Transverse colon (tissue), 4 donors: ENCODE data around the gene ARFIP1. TPM values are rescaled to one million over a fixed set of nuclear protein-coding genes. Genes with fewer than 3 reads are reported as not detected.

Experiments
- DNase-seq: peaks from one replicate; pipeline ENCODE4 v3.0.0-alpha.2; 2019
- H3K27ac ChIP-seq, 4 donors: fragments of 200-600 bp; sonication (generic); 2 replicates each; pipeline ENCODE4 v1.5.1; 2016 to 2018; ENCODE audit warnings: inconsistent platforms in 4 of 4
- H3K27me3 ChIP-seq: fragments of 200-600 bp; sonication (generic); 2 replicates; pipeline ENCODE4 v1.5.1; 2017; ENCODE audit warnings: inconsistent platforms
- H3K36me3 ChIP-seq, 4 donors: fragments of 200-600 bp; sonication (generic); 2 replicates each; pipeline ENCODE4 v1.5.1; 2017 to 2019; ENCODE audit warnings: inconsistent platforms in 4 of 4
- H3K4me1 ChIP-seq, 4 donors: fragments of 200-600 bp; sonication (generic); 2 replicates each; pipeline ENCODE4 v1.5.1; 2017 to 2020; ENCODE audit warnings: inconsistent platforms in 4 of 4
- H3K4me3 ChIP-seq, 4 donors: fragments of 200-600 bp; sonication (generic); 1 replicate in 1 of 4; 2 replicates in 3 of 4; pipeline versions ENCODE4 v1.5.1 to v1.6.1; 2017 to 2019; ENCODE audit warnings: inconsistent platforms in 4 of 4
- H3K9me3 ChIP-seq, 2 donors: fragments of 200-600 bp; sonication (generic); 2 replicates each; pipeline ENCODE4 v1.5.1; 2017 to 2019; ENCODE audit warnings: inconsistent platforms in 2 of 2
- EP300 ChIP-seq: sonication (generic); formaldehyde crosslinking; IDR thresholded peaks from one replicate; pipeline ENCODE4 v1.6.1; 2017; ENCODE audit warnings: antibody characterized with exemption, low read depth
- POLR2A ChIP-seq: fragments of 450-650 bp; IDR thresholded peaks from one replicate; pipeline ENCODE4 v1.6.1; 2016; ENCODE audit warnings: antibody characterized with exemption, mild to moderate bottlenecking, moderate library complexity
- POLR2AphosphoS5 ChIP-seq, 3 donors: sonication (generic); formaldehyde crosslinking; IDR thresholded peaks; one replicate each; pipeline ENCODE4 v1.6.1; 2016; ENCODE audit warnings: antibody characterized with exemption in 3 of 3
- WGBS, 2 donors: methylation state at CpG; one replicate each; pipeline ENCODE4 v1.1.5; 2018; ENCODE audit warnings: low coverage in 1 of 2; 5-methylcytosine and 5-hydroxymethylcytosine counted together
- in situ Hi-C, 4 donors: fragments of 200-750 bp; cut with MboI; loops; one replicate each; pipeline versions ENCODE4 v1.15.0 to v1.15.1; 2017; ENCODE audit warnings: low sequenced_read_pairs in 3 of 4, low pct_ligation_motif_present in 1 of 4, low pct_unique_long_range_greater_than_20kb in 1 of 4
- intact Hi-C: fragments of 100-400 bp; cut with DNase I; formaldehyde crosslinking; loops from one replicate; pipeline ENCODE4 v1.15.1; 2023; ENCODE audit warnings: low total_unique reads
- total RNA-seq, 4 donors: library from RNA; depleted of rRNA; stranded (reverse); fragments of >200 nt; gene quantifications; one replicate each; pipeline ENCODE4 v1.1.0, GENCODE V29; 2016
- TF ChIP-seq, protein P1 (sequence below), 5 experiments: fragments of 200-600 bp in 3 of 5; fragments of 450-650 bp in 2 of 5; sonication (generic) in 3 of 5; IDR thresholded peaks; 1 replicate in 2 of 5; 2 replicates in 3 of 5; pipeline ENCODE4 v1.5.1; 2016 to 2017; ENCODE audit warnings: antibody characterized with exemption in 5 of 5, inconsistent platforms in 3 of 5, mild to moderate bottlenecking in 2 of 5, moderate library complexity in 1 of 5

ARFIP1 gene
- total RNA-seq, 4 donors from 2014 or later: 35.0 to 115 (median 46.2) TPM

DNA sequence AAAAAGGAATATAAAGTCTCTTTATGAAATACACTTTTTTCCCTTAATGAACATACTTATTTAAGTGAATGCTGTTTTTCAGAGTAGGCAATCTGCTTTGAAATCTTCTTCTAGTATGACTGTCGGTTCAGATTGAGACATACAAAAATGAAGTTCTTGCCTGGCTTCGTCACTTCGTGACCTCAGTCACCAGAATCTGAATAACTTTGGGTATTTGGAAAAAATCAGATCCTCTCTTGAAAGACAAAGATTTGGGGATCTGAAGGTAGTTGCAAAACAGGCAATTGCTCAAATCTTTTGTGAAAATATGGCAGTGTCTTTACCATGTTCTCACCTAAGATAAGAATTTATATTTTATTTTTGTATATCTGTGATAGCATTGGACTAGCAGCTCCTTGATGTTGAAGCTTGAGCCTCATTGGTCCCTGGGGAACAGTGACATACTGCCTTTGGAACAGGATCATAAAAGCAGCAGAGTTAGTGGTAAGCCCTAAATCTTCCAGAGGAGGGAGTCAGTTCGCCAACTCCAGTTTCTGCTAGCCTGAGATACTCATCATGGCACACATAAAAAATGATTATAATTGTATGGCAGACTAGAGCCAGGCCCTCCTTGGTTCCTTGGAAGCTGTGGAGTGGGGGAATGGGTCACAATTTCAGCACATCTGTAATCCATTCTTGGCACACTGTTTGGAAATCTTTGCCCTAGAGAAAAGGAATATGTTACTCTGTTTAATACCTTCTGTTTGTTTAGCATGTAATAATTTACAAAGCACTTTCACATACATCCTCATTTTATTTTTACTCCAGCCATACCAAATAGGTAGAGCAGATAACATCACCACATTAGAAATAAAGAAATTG, 5.0 kb downstream of the ARFIP1 start:
- H3K36me3 ChIP-seq: peaks cover 0 to 5% (median 0%) of the 10 kb centered on the region in 4 donors
- no peak for TF ChIP-seq EP300
- TF ChIP-seq POLR2AphosphoS5 (IDR thresholded peaks at IDR 0.05): no peak
- TF ChIP-seq, protein P1, sequence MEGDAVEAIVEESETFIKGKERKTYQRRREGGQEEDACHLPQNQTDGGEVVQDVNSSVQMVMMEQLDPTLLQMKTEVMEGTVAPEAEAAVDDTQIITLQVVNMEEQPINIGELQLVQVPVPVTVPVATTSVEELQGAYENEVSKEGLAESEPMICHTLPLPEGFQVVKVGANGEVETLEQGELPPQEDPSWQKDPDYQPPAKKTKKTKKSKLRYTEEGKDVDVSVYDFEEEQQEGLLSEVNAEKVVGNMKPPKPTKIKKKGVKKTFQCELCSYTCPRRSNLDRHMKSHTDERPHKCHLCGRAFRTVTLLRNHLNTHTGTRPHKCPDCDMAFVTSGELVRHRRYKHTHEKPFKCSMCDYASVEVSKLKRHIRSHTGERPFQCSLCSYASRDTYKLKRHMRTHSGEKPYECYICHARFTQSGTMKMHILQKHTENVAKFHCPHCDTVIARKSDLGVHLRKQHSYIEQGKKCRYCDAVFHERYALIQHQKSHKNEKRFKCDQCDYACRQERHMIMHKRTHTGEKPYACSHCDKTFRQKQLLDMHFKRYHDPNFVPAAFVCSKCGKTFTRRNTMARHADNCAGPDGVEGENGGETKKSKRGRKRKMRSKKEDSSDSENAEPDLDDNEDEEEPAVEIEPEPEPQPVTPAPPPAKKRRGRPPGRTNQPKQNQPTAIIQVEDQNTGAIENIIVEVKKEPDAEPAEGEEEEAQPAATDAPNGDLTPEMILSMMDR (IDR thresholded peaks at IDR 0.05): peak in 1 of 5 experiments; percentile 11
- TF ChIP-seq POLR2A: no peak
- H3K27me3 ChIP-seq: no peaks in the 10 kb centered on the region
- H3K27ac ChIP-seq: peak overlapping the region in 3 of 4 donors; percentile 5 to 36 (median 21)
- peaks cover 15 to 68% (median 41%) of the 10 kb centered on the region in 4 donors for H3K4me1 ChIP-seq
- intact Hi-C loops (no loop called here), in situ Hi-C loops (no loop called here)
- 76 to 96% methylated on average over 3 to 4 of the region's 4 CpGs for WGBS, 2 donors
- H3K4me3 ChIP-seq: no peak overlapping the region
- H3K9me3 ChIP-seq: no peaks in the 10 kb centered on the region
- DNase-seq: peak; percentile 16

DNA sequence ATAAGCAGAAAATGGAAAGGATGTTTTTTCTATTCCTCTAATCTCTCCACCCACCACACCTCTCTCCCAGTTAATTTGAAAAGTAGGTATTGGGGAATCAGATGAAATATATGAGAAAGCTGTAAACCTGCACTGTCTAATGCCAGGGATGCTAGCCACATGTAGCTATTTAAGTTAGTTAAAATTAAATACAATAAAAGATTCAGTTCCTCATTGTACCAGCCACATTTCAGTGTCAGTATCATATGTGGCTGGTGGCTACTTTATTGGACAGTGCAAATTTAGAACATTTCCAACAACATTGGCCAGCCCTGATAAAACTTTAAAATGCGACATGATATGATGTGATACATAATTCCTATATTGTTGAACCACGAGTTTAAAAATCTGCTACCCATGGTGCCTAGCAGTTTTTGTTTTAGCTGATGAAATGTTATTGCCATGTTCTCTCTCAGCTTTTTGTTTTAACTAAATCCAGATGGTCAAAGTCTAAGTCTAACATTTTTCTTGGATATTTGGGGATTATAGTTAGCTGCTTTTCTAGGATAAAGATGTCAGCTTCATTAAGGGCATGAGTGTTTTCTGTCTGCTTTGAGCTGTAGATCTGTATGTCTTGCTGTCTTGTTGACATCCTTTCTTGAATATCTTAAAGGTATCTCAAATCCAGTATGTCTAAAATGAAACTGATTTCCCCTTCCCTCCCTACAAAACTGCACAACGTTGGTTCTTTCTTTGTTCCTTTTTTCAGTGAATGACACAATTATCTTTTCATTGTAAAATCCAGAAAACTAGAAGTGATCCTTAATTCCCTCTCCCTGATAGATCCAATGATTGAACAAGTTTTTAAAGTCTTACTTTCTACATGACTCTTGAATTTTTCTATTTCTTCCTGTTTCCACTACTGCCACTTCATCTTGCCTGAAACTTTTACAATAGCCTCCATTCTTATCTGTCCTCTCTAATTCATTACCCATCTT, 6.2 kb downstream of the ARFIP1 start:
- in situ Hi-C loops (no loop called here), intact Hi-C loops (no loop called here)
- Histone ChIP-seq H3K9me3 (no peaks in the 10 kb centered on the region), H3K4me1 (peaks cover 15 to 70% (median 36%) of the 10 kb centered on the region in 4 donors), H3K27me3 (no peaks in the 10 kb centered on the region), H3K4me3 (no peak overlapping the region), H3K36me3 (peaks cover 0 to 5% (median 0%) of the 10 kb centered on the region in 4 donors), H3K27ac (peak overlapping the region in 3 of 4 donors; percentile 2 to 36 (median 21))
- 28 to 41% methylated on average over 3 of the region's 3 CpGs for WGBS, 2 donors
- TF ChIP-seq POLR2A (no peak), EP300 (no peak), POLR2AphosphoS5 (IDR thresholded peaks at IDR 0.05) (no peak)
- TF ChIP-seq, protein P1 (IDR thresholded peaks at IDR 0.05): no peak
- no peak for DNase-seq

DNA sequence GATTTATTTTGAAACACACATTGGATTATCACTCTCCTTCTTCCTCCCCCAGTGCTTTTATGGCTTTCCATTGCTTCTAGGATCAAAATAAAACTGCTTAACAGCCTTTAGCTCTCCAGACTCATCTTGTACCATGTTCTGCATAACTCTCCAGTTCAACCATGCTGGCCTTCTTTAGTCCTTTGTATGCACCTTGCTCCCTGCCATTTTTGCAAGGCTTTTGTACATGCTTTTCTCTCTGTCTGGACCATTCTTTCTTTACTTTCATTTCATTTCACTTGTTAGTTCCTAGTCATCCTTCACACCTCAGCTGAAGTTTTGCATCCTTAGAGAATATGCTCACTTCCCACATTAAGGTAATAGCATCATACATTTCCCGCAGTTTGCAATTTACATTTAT, 6.9 kb downstream of the ARFIP1 start:
- intact Hi-C loops (no loop called here), in situ Hi-C loops (no loop called here)
- no peaks in the 10 kb centered on the region for H3K9me3 ChIP-seq
- H3K27me3 ChIP-seq: no peaks in the 10 kb centered on the region
- H3K4me1 ChIP-seq: peaks cover 10 to 64% (median 32%) of the 10 kb centered on the region in 4 donors
- no peak overlapping the region for H3K4me3 ChIP-seq
- peaks cover 0 to 5% (median 0%) of the 10 kb centered on the region in 4 donors for H3K36me3 ChIP-seq
- peak overlapping the region in 2 of 4 donors; percentile 21 to 36 for H3K27ac ChIP-seq
- no peak for DNase-seq
- TF ChIP-seq EP300 (no peak), POLR2AphosphoS5 (IDR thresholded peaks at IDR 0.05) (no peak), POLR2A (no peak)
- TF ChIP-seq, protein P1 (IDR thresholded peaks at IDR 0.05): no peak
- 97 to 100% methylated on average over 1 of the region's 1 CpG for WGBS, 2 donors

DNA sequence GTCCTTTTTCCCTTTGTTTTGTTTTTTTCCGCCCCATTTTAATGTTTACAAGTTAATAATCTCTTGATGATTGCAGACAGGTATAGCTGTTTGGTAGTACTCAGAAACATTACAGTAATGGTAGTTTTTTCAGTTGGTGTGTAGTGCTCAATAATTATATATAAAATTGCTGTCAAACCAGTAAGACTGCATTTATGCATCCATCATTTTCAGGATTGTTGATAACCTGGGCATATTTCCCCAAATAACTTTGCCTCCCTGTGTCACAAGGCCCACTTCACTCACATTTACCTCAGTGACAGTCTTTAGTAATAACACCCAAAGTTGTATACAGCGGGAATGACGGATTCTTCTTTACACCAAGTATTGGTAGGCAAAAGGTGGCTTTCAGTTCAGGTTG, 16.1 kb downstream of the ARFIP1 start:
- no peak for DNase-seq
- Histone ChIP-seq H3K27ac (no peak overlapping the region), H3K4me1 (no peaks in the 10 kb centered on the region), H3K4me3 (no peak overlapping the region), H3K27me3 (no peaks in the 10 kb centered on the region), H3K9me3 (no peaks in the 10 kb centered on the region), H3K36me3 (no peaks in the 10 kb centered on the region)
- in situ Hi-C loops (no loop called here), intact Hi-C loops (no loop called here)
- WGBS, 2 donors: 99 to 100% methylated on average over 2 to 3 of the region's 3 CpGs
- TF ChIP-seq POLR2AphosphoS5 (IDR thresholded peaks at IDR 0.05) (no peak), EP300 (no peak), POLR2A (no peak)
- TF ChIP-seq, protein P1 (IDR thresholded peaks at IDR 0.05): no peak
